Measurements from ENCODE around the gene TBKBP1.

The TBKBP1 gene

GRCh38 chr17:47685556-47686275 lies 8.2 kb upstream of the TBKBP1 start:
- Histone ChIP-seq H3K4me3 (ENCODE audit: low read depth, low read length) (no peak overlapping the region), H3K9me3 (ENCODE audit: control insufficient read depth, insufficient read depth, low read depth, low read length) (no peaks in the 10 kb centered on the region), H3K36me3 (ENCODE audit: control insufficient read depth in 2 of 2, insufficient read depth in 1 of 2, low read length in 2 of 2) (peaks cover 26 to 62% of the 10 kb centered on the region in 2 experiments), H3K4me1 (ENCODE audit: control insufficient read depth, insufficient read depth, low read length) (no peaks in the 10 kb centered on the region), H3K27ac (ENCODE audit: extremely low read depth, low read depth, low read length) (no peak overlapping the region)
- TF ChIP-seq, protein P1, sequence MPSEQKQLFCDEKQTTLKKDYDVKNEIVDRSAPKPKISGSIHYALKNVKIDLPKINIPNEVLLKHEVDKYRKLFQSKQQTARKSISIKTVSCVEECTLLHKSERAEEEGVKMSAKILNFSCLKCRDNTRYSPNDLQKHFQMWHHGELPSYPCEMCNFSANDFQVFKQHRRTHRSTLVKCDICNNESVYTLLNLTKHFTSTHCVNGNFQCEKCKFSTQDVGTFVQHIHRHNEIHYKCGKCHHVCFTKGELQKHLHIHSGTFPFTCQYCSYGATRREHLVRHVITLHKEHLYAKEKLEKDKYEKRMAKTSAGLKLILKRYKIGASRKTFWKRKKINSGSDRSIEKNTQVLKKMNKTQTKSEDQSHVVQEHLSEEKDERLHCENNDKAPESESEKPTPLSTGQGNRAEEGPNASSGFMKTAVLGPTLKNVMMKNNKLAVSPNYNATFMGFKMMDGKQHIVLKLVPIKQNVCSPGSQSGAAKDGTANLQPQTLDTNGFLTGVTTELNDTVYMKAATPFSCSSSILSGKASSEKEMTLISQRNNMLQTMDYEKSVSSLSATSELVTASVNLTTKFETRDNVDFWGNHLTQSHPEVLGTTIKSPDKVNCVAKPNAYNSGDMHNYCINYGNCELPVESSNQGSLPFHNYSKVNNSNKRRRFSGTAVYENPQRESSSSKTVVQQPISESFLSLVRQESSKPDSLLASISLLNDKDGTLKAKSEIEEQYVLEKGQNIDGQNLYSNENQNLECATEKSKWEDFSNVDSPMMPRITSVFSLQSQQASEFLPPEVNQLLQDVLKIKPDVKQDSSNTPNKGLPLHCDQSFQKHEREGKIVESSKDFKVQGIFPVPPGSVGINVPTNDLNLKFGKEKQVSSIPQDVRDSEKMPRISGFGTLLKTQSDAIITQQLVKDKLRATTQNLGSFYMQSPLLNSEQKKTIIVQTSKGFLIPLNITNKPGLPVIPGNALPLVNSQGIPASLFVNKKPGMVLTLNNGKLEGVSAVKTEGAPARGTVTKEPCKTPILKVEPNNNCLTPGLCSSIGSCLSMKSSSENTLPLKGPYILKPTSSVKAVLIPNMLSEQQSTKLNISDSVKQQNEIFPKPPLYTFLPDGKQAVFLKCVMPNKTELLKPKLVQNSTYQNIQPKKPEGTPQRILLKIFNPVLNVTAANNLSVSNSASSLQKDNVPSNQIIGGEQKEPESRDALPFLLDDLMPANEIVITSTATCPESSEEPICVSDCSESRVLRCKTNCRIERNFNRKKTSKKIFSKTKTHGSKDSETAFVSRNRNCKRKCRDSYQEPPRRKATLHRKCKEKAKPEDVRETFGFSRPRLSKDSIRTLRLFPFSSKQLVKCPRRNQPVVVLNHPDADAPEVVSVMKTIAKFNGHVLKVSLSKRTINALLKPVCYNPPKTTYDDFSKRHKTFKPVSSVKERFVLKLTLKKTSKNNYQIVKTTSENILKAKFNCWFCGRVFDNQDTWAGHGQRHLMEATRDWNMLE (tag by site-specific recombination; conservative IDR thresholded peaks at IDR 0.05; ENCODE audit: low read depth): no peak
- peak; percentile 84 for TF ChIP-seq PRDM1 (tag by site-specific recombination; IDR thresholded peaks at IDR 0.05)
- no peak for TF ChIP-seq ZNF792 (tag by site-specific recombination; IDR thresholded peaks at IDR 0.05)
- TF ChIP-seq YY1 (tag by site-specific recombination; IDR thresholded peaks at IDR 0.05): no peak
- no peak for TF ChIP-seq YY2 (tag by site-specific recombination; IDR thresholded peaks at IDR 0.05)
- TF ChIP-seq ZNF514 (tag by site-specific recombination; IDR thresholded peaks at IDR 0.05): no peak
- ChIA-PET CTCF (interaction anchor here (0.6 to 2.6 kb wide), 3 partner anchors 21 to 334 kb away, joined by 3 to 20 read pairs (median 4); no protein-coding TSS in a partner anchor), POLR2A (no interaction called here)

- Histone ChIP-seq H3K4me1 (ENCODE audit: control insufficient read depth, insufficient read depth, low read length) (no peaks in the 10 kb centered on the region), H3K36me3 (ENCODE audit: control insufficient read depth in 2 of 2, insufficient read depth in 1 of 2, low read length in 2 of 2) (peaks cover 20 to 57% of the 10 kb centered on the region in 2 experiments), H3K4me3 (ENCODE audit: low read depth, low read length) (no peak overlapping the region), H3K27ac (ENCODE audit: extremely low read depth, low read depth, low read length) (no peak overlapping the region), H3K9me3 (ENCODE audit: control insufficient read depth, insufficient read depth, low read depth, low read length) (no peaks in the 10 kb centered on the region)
- ChIA-PET POLR2A (no interaction called here), CTCF (interaction anchor here (0.6 to 2.6 kb wide), 2 partner anchors 21 to 334 kb away, joined by 3 to 20 read pairs; no protein-coding TSS in a partner anchor)
- no peak for TF ChIP-seq HOXA7 (CRISPR knock-in tag; IDR thresholded peaks at IDR 0.05; ENCODE audit: borderline replicate concordance)
- TF ChIP-seq, protein P2, sequence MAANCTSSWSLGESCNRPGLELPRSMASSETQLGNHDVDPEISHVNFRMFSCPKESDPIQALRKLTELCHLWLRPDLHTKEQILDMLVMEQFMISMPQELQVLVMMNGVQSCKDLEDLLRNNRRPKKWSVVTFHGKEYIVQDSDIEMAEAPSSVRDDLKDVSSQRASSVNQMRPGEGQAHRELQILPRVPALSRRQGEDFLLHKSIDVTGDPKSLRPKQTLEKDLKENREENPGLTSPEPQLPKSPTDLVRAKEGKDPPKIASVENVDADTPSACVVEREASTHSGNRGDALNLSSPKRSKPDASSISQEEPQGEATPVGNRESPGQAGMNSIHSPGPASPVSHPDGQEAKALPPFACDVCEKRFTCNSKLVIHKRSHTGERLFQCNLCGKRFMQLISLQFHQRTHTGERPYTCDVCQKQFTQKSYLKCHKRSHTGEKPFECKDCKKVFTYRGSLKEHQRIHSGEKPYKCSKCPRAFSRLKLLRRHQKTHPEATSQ (tag by site-specific recombination; IDR thresholded peaks at IDR 0.05): no peak
- no peak for TF ChIP-seq ZNF449 (tag by site-specific recombination; IDR thresholded peaks at IDR 0.05)
- no peak for TF ChIP-seq ZNF621 (tag by site-specific recombination; IDR thresholded peaks at IDR 0.05)
- no peak for TF ChIP-seq OSR2 (tag by site-specific recombination; IDR thresholded peaks at IDR 0.05)
- TF ChIP-seq ZNF354C (tag by site-specific recombination; IDR thresholded peaks at IDR 0.05; ENCODE audit: borderline replicate concordance, low read depth): no peak
- TF ChIP-seq OVOL3 (tag by site-specific recombination; IDR thresholded peaks at IDR 0.05): no peak
- TF ChIP-seq ZNF266 (tag by site-specific recombination; IDR thresholded peaks at IDR 0.05; ENCODE audit: low read depth): no peak
- TF ChIP-seq ZNF529 (tag by site-specific recombination; IDR thresholded peaks at IDR 0.05; ENCODE audit: insufficient replicate concordance): no peak
- no peak for TF ChIP-seq KLF16 (tag by site-specific recombination; IDR thresholded peaks at IDR 0.05)
- no peak for TF ChIP-seq INSM2 (tag by site-specific recombination; IDR thresholded peaks at IDR 0.05)
- no peak for TF ChIP-seq ZBTB20 (tag by site-specific recombination; IDR thresholded peaks at IDR 0.05)
- no peak for TF ChIP-seq ZNF341 (tag by site-specific recombination; IDR thresholded peaks at IDR 0.05; ENCODE audit: low read depth)
- TF ChIP-seq ZNF292 (tag by site-specific recombination; IDR thresholded peaks at IDR 0.05; ENCODE audit: borderline replicate concordance, low read depth): no peak
- TF ChIP-seq, protein P3, sequence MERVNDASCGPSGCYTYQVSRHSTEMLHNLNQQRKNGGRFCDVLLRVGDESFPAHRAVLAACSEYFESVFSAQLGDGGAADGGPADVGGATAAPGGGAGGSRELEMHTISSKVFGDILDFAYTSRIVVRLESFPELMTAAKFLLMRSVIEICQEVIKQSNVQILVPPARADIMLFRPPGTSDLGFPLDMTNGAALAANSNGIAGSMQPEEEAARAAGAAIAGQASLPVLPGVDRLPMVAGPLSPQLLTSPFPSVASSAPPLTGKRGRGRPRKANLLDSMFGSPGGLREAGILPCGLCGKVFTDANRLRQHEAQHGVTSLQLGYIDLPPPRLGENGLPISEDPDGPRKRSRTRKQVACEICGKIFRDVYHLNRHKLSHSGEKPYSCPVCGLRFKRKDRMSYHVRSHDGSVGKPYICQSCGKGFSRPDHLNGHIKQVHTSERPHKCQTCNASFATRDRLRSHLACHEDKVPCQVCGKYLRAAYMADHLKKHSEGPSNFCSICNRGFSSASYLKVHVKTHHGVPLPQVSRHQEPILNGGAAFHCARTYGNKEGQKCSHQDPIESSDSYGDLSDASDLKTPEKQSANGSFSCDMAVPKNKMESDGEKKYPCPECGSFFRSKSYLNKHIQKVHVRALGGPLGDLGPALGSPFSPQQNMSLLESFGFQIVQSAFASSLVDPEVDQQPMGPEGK (tag by site-specific recombination; IDR thresholded peaks at IDR 0.05): no peak
Measured at GRCh38 chr17:47686276-47686635, 7.7 kb upstream of the TBKBP1 start.
